Smooth muscle cell (in vitro differentiated cells): ENCODE measurements around the gene GAA. TPM values are rescaled to one million over a fixed set of nuclear protein-coding genes. Genes with fewer than 3 reads are reported as not detected.
A peak's percentile ranks its signal among the peaks of the same experiment; 100 is the strongest.

Experiments used
- DNase-seq: peaks from one replicate; lab custom pipeline; 2025; ENCODE audit not compliant: unreplicated experiment; lab: John Stamatoyannopoulos, UW
- H2AFZ ChIP-seq: fragments of 200-600 bp; sonication (generic); 2 replicates; pipeline ENCODE4 v1.6.0; 2016; ENCODE audit warnings: antibody characterized with exemption, low read depth, mild to moderate bottlenecking
- H3F3A ChIP-seq: fragments of 200-600 bp; sonication (generic); 2 replicates; pipeline ENCODE4 v1.6.0; 2017; ENCODE audit warnings: antibody characterized with exemption, low read depth
- H3K27ac ChIP-seq: fragments of 200-600 bp; sonication (generic); 2 replicates; pipeline ENCODE4 v1.5.1; 2016; ENCODE audit warnings: low read depth, mild to moderate bottlenecking
- H3K27me3 ChIP-seq: fragments of 200-600 bp; sonication (generic); 2 replicates; pipeline ENCODE4 v1.6.1; 2016; ENCODE audit warnings: low read depth, mild to moderate bottlenecking
- H3K36me3 ChIP-seq: fragments of 200-600 bp; sonication (generic); 2 replicates; pipeline ENCODE4 v1.5.1; 2016; ENCODE audit warnings: low read depth
- H3K4me1 ChIP-seq: fragments of 200-600 bp; sonication (generic); 2 replicates; pipeline ENCODE4 v1.5.1; 2016; ENCODE audit warnings: low read depth
- H3K4me2 ChIP-seq: fragments of 200-600 bp; sonication (generic); 2 replicates; pipeline ENCODE4 v1.6.0; 2016; ENCODE audit warnings: mild to moderate bottlenecking
- H3K4me3 ChIP-seq: fragments of 200-600 bp; sonication (generic); 2 replicates; pipeline ENCODE4 v1.5.1; 2016; ENCODE audit warnings: mild to moderate bottlenecking
- H3K79me2 ChIP-seq: fragments of 200-600 bp; sonication (generic); 2 replicates; pipeline ENCODE4 v1.6.0; 2016; ENCODE audit warnings: low read depth, mild to moderate bottlenecking
- H3K9ac ChIP-seq: fragments of 200-600 bp; sonication (generic); 2 replicates; pipeline ENCODE4 v1.6.0; 2016; ENCODE audit warnings: low read depth
- H3K9me3 ChIP-seq: fragments of 200-600 bp; sonication (generic); replicated peaks from 2 replicates; pipeline ENCODE4 v1.5.1; 2016; ENCODE audit warnings: low read depth
- H4K20me1 ChIP-seq: fragments of 200-600 bp; sonication (generic); 2 replicates; pipeline ENCODE4 v1.6.0; 2016; ENCODE audit warnings: low read depth
- WGBS: methylation state at CpG from one replicate; pipeline ENCODE4 v1.1.7; 2016; ENCODE audit warnings: low lambda C conversion rate; 5-methylcytosine and 5-hydroxymethylcytosine counted together
- polyA plus RNA-seq: library from polyadenylated mRNA; unstranded; fragments of >200 nt; fragmentation: Nextera tagmentation; extraction: Ambion mirVana; gene quantifications from 2 replicates; pipeline ENCODE4 v1.2.1, GENCODE V29; 2016
- total RNA-seq: library from RNA; depleted of rRNA; stranded (reverse); fragments of >200 nt; gene quantifications from 2 replicates; pipeline ENCODE4 v1.2.3, GENCODE V29; 2014
- TF ChIP-seq, protein P1 (sequence below): fragments of 200-600 bp; sonication (generic); IDR thresholded peaks from 2 replicates; pipeline ENCODE4 v1.5.1; 2017; ENCODE audit warnings: borderline replicate concordance, mild to moderate bottlenecking, antibody characterized with exemption; ENCODE audit not compliant: insufficient read depth, poor library complexity, severe bottlenecking

The GAA gene
- total and polyA plus RNA-seq, 2 experiments from 2014 or later, result 36.6 to 53.6 TPM

DNA sequence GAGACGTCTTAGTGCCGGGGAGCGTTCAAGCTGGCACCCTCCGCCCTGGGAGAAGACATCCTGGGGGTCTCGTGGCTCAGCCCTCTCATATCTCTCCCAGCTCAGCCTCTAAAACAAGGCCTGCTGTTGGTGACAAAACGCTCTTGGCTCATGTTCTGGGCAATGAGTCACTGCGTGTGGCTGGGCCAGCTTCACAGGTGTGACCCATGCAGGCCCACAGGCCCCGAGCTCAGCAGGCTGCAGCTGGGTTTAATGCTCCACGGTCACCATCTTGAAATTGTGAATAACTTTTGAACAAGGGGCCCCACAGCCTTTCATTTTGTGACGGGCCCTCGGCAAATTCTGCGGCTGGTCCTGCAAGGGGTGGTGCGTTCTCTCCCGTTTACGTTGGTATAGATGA is 22.4 kb downstream of the GAA start:
- peak overlapping the region; percentile 70 for H3K27ac ChIP-seq
- H3F3A ChIP-seq, result no peaks in the 10 kb centered on the region
- no peaks in the 10 kb centered on the region for H3K36me3 ChIP-seq
- no peak for DNase-seq
- no peaks in the 10 kb centered on the region for H3K9me3 ChIP-seq
- no peaks in the 10 kb centered on the region for H3K79me2 ChIP-seq
- H3K4me1 ChIP-seq, result peaks cover 11% of the 10 kb centered on the region
- 79% methylated on average over 15 of the region's 15 CpGs for WGBS
- no peaks in the 10 kb centered on the region for H3K27me3 ChIP-seq
- no peak overlapping the region for H3K4me2 ChIP-seq
- TF ChIP-seq, protein P1, sequence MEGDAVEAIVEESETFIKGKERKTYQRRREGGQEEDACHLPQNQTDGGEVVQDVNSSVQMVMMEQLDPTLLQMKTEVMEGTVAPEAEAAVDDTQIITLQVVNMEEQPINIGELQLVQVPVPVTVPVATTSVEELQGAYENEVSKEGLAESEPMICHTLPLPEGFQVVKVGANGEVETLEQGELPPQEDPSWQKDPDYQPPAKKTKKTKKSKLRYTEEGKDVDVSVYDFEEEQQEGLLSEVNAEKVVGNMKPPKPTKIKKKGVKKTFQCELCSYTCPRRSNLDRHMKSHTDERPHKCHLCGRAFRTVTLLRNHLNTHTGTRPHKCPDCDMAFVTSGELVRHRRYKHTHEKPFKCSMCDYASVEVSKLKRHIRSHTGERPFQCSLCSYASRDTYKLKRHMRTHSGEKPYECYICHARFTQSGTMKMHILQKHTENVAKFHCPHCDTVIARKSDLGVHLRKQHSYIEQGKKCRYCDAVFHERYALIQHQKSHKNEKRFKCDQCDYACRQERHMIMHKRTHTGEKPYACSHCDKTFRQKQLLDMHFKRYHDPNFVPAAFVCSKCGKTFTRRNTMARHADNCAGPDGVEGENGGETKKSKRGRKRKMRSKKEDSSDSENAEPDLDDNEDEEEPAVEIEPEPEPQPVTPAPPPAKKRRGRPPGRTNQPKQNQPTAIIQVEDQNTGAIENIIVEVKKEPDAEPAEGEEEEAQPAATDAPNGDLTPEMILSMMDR, result no peak
- H2AFZ ChIP-seq, result no peak overlapping the region
- H4K20me1 ChIP-seq, result no peaks in the 10 kb centered on the region
- H3K9ac ChIP-seq, result no peak overlapping the region
- H3K4me3 ChIP-seq, result no peak overlapping the region

DNA sequence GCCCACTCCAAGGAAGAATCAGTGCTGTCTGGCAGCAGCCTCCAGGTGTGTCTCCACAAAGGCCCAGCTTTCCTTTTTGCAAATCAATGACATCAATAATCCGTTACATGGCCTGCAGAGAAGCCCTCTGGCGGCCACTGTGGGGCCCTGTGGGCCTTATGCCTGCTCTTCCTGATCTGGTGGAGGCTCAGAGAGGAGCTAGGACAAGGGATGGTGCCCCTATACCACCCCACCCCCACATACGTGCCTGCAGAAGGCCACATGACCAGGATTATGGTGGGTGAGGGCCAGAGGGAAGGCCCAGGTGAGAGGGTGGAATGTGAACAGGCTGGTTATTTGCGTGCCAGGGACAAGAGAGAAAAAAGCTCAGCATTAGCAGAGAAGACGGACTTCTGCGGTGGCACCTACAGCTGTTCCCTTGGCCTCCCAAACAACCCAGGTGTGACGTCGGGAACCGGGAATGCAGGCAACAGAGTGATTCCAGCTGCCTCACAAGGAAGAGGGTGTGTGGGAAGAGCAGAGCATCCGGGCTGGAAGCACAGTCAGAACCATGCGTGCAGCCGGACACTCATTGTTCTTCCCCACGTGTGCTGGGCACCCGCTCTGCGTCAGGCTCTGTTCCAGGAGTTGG is 23.1 kb downstream of the GAA start:
- no peak overlapping the region for H2AFZ ChIP-seq
- H3K36me3 ChIP-seq, result no peaks in the 10 kb centered on the region
- H3K9me3 ChIP-seq, result no peaks in the 10 kb centered on the region
- no peaks in the 10 kb centered on the region for H4K20me1 ChIP-seq
- H3K27ac ChIP-seq, result peak overlapping the region; percentile 70
- no peaks in the 10 kb centered on the region for H3F3A ChIP-seq
- WGBS, result 47% methylated on average over 15 of the region's 15 CpGs
- DNase-seq, result no peak
- no peak overlapping the region for H3K4me3 ChIP-seq
- H3K9ac ChIP-seq, result no peak overlapping the region
- H3K27me3 ChIP-seq, result no peaks in the 10 kb centered on the region
- no peaks in the 10 kb centered on the region for H3K79me2 ChIP-seq
- peaks cover 11% of the 10 kb centered on the region for H3K4me1 ChIP-seq
- no peak overlapping the region for H3K4me2 ChIP-seq
- TF ChIP-seq, protein P1, result peak; percentile 37

DNA sequence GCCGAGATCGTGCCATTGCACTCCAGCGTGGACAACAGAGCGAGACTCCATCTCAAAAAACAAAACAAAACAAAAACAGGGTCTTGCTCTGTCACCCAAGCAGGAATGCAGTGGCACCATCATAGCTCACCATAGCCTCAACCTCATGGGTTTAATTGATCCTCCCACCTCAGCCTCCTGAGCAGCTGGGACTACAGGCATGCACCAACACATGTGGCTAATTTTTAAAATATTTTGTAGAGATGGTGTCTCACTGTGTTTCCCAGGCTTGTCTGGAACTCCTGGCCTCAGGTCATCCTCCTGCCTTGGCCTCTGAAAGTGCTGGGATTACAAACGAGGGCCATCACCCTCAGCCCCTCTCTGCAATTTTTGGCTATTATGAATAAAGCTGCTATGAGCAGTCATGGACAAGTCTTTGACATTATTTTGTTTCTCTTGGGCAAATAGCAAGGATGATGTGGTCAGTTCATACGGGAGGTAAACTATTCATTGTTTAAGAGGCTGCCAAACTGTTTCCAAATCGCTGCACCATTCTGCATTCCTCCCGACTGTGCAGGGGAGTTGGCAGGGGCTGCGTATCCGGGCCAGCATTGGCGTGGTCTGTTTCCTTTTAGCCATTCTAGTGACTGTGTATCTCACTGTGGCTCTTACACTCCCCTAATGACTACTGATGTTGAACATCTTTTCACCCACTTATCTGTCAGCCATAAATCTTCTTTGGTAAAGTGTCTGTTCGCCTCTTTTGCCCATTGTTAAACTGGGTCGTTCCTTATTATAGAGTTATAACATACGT is 24.5 kb downstream of the GAA start:
- WGBS, result 87% methylated on average over 14 of the region's 14 CpGs
- no peaks in the 10 kb centered on the region for H3K36me3 ChIP-seq
- no peak for DNase-seq
- TF ChIP-seq, protein P1, result no peak
- H2AFZ ChIP-seq, result no peak overlapping the region
- no peak overlapping the region for H3K4me2 ChIP-seq
- no peaks in the 10 kb centered on the region for H3K9me3 ChIP-seq
- H3K4me3 ChIP-seq, result no peak overlapping the region
- no peaks in the 10 kb centered on the region for H3F3A ChIP-seq
- H4K20me1 ChIP-seq, result no peaks in the 10 kb centered on the region
- no peaks in the 10 kb centered on the region for H3K27me3 ChIP-seq
- H3K9ac ChIP-seq, result no peak overlapping the region
- H3K79me2 ChIP-seq, result no peaks in the 10 kb centered on the region
- peaks cover 11% of the 10 kb centered on the region for H3K4me1 ChIP-seq
- no peak overlapping the region for H3K27ac ChIP-seq
